Measurements from ENCODE around the gene CLASRP. TPM values are rescaled to one million over a fixed set of nuclear protein-coding genes. Genes with fewer than 3 reads are reported as not detected.
A peak's percentile ranks its signal among the peaks of the same experiment; 100 is the strongest.

The CLASRP gene
- total RNA-seq, 2 donors from 2014 or later: 67.1 to 90.3 TPM

DNA sequence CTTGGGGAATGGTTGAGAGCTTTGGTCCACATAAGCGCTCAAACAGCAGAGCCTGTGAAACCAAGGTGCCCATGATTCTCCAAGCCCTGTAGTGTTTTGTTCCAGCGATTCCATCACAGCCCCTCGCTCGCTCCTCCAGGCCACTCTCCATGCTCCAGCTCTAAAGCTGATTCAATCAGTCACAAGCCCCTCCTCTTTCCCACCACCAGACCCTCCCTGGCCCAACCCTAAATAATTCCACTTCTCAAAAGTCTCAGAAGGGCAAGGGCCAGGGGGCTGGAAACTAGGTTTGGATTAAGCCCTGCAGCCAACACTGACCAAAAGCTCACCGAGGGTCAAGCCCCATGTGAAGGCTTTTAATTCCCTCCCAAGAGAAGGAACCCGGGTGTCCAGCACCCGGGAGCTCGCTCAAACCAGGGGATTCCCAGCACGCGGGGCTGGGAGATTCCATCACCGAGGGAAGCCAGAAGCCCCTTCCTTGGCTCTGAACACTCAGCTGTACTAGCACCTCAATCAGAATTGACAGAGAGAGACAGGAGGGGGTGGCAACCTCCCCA lies 36.0 kb downstream of the CLASRP start:
- H3K9ac ChIP-seq (ENCODE audit: extremely low read depth, low read length, poor library complexity, severe bottlenecking): no peak overlapping the region
- H3K4me3 ChIP-seq (ENCODE audit: low read length): peak overlapping the region; percentile 82
- Mint-ChIP-seq H3K4me3 (peak overlapping the region; percentile 76), H3K4me1 (peaks cover 17% of the 10 kb centered on the region), H3K27me3 (ENCODE audit: insufficient read depth) (no peaks in the 10 kb centered on the region), H3K27ac (peak overlapping the region; percentile 83), H3K9me3 (no peaks in the 10 kb centered on the region), H3K36me3 (ENCODE audit: low read depth) (peaks cover 26% of the 10 kb centered on the region)
- H3K27ac ChIP-seq (ENCODE audit: low read depth, low read length): no peak overlapping the region
- no peaks in the 10 kb centered on the region for H3K27me3 ChIP-seq (ENCODE audit: control insufficient read depth, insufficient read depth, low read length, poor library complexity, severe bottlenecking)
- H3K9me3 ChIP-seq (ENCODE audit: control insufficient read depth, low read length): no peaks in the 10 kb centered on the region
- H3K36me3 ChIP-seq (ENCODE audit: control insufficient read depth, insufficient read depth, low read length): peaks cover 16% of the 10 kb centered on the region
- no peak for TF ChIP-seq CTCF (conservative IDR thresholded peaks at IDR 0.05)
- WGBS, 2 experiments (ENCODE audit: insufficient coverage in 1 of 2, insufficient read length in 1 of 2): 44 to 64% methylated on average over 5 to 11 of the region's 11 CpGs
- peak; percentile 72 for DNase-seq
- H3K4me1 ChIP-seq (ENCODE audit: control insufficient read depth, insufficient read depth, low read length): peaks cover 10% of the 10 kb centered on the region

DNA sequence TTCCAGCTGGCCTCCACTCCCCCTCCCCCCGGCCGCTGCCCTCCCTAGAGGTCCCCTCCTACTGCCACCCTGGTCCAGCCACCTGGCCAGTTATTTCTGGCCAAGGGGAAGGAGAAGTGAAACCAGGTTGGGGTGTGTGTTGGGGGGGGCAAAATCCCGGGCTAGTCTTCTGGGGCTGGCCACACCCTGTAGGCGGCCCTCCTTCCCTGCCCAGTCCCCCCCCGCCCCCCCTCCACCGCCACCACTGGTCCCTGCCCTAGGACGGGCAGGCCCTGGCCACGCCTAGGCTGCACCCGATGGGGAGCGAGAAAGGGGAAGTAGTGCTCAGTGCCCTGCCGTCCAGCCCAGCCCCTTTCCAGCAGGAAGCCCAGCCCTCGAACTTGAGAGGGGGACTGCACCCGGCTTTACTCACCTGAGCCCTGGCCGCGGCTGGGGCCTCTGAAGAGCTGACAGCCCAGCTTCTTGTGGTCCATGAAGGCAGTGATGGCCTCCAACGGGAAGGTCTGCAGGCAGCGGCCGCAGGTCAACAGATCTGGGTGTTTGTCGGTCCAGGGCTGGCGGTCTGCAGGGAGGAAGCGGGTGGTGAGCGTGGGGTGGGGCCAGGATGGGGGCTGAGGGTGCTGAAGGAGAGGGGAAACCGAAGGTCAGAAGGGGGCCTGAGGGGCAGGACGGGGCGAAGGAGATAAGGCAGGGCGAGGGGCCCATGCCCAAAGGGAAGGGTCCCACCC lies 36.6 kb downstream of the CLASRP start:
- Histone ChIP-seq H3K27ac (ENCODE audit: low read depth, low read length) (no peak overlapping the region), H3K9ac (ENCODE audit: extremely low read depth, low read length, poor library complexity, severe bottlenecking) (peak overlapping the region; percentile 3), H3K9me3 (ENCODE audit: control insufficient read depth, low read length) (no peaks in the 10 kb centered on the region), H3K4me3 (ENCODE audit: low read length) (peak overlapping the region; percentile 82), H3K4me1 (ENCODE audit: control insufficient read depth, insufficient read depth, low read length) (peaks cover 10% of the 10 kb centered on the region), H3K36me3 (ENCODE audit: control insufficient read depth, insufficient read depth, low read length) (peaks cover 10% of the 10 kb centered on the region), H3K27me3 (ENCODE audit: control insufficient read depth, insufficient read depth, low read length, poor library complexity, severe bottlenecking) (no peaks in the 10 kb centered on the region)
- Mint-ChIP-seq H3K27ac (peak overlapping the region; percentile 85), H3K27me3 (ENCODE audit: insufficient read depth) (no peaks in the 10 kb centered on the region), H3K36me3 (ENCODE audit: low read depth) (peaks cover 19% of the 10 kb centered on the region), H3K4me1 (peaks cover 17% of the 10 kb centered on the region), H3K9me3 (no peaks in the 10 kb centered on the region), H3K4me3 (peak overlapping the region; percentile 76)
- peak; percentile 88 for DNase-seq
- WGBS, 2 experiments (ENCODE audit: insufficient coverage in 1 of 2, insufficient read length in 1 of 2): 2 to 4% methylated on average over 11 to 20 of the region's 26 CpGs
- no peak for TF ChIP-seq CTCF (conservative IDR thresholded peaks at IDR 0.05)

GRCh38 chr19:45076029-45076850 lies 37.4 kb downstream of the CLASRP start, which contains the start of gene ZNF296:
TSS of gene ZNF296 (minus strand) at chr19:45076478. CDS start at chr19:45076373, 105 bp downstream.
- peak; percentile 94 for DNase-seq
- Histone ChIP-seq H3K9me3 (ENCODE audit: control insufficient read depth, low read length) (no peaks in the 10 kb centered on the region), H3K4me1 (ENCODE audit: control insufficient read depth, insufficient read depth, low read length) (peaks cover 10% of the 10 kb centered on the region), H3K27ac (ENCODE audit: low read depth, low read length) (no peak within 1 kb of the TSS), H3K4me3 (ENCODE audit: low read length) (peak within 1 kb of the TSS; percentile 82), H3K36me3 (ENCODE audit: control insufficient read depth, insufficient read depth, low read length) (peaks cover 9% of the 10 kb centered on the region), H3K9ac (ENCODE audit: extremely low read depth, low read length, poor library complexity, severe bottlenecking) (peak within 1 kb of the TSS; percentile 17), H3K27me3 (ENCODE audit: control insufficient read depth, insufficient read depth, low read length, poor library complexity, severe bottlenecking) (no peaks in the 10 kb centered on the region)
- peaks cover 24% of the 10 kb centered on the region for H3K4me1 Mint-ChIP-seq
- H3K4me3 Mint-ChIP-seq: peak within 1 kb of the TSS; percentile 99
- peaks cover 14% of the 10 kb centered on the region for H3K36me3 Mint-ChIP-seq (ENCODE audit: low read depth)
- H3K27ac Mint-ChIP-seq: peak within 1 kb of the TSS; percentile 93
- H3K27me3 Mint-ChIP-seq (ENCODE audit: insufficient read depth): no peaks in the 10 kb centered on the region
- TF ChIP-seq CTCF (conservative IDR thresholded peaks at IDR 0.05): no peak
- WGBS, 2 experiments (ENCODE audit: insufficient coverage in 1 of 2, insufficient read length in 1 of 2): 2 to 3% methylated on average over 66 to 81 of the region's 81 CpGs
- no peaks in the 10 kb centered on the region for H3K9me3 Mint-ChIP-seq

All from endodermal cell (in vitro differentiated cells).